ENCODE results near the gene SPATA33. TPM values are rescaled to one million over a fixed set of nuclear protein-coding genes. Genes with fewer than 3 reads are reported as not detected.

The SPATA33 gene
- total and polyA plus RNA-seq, 2 experiments from 2014 or later: 4.4 to 16.8 TPM

DNA sequence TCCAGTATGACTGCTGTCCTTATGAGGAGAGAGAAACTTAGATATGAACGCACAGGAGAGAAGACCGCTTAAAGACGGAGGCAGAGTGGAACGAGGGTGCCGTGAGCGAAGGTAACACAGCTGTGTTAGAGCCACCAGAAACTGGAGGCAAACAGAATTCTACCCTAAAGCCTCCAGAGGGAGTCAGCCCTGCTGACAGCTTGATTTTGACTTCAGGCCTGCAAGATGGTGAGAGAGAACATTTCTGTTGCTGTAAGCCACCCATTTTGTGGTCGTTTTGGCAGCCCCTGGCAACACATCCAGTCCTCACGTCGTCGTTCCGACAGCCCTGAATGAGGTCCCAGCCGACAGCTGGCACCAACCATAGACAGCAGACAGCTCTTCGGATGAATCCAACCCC lies 46.6 kb downstream of the SPATA33 start:
- H3K27me3 ChIP-seq: no peaks in the 10 kb centered on the region
- peaks cover 10% of the 10 kb centered on the region for H3K4me1 ChIP-seq (ENCODE audit: insufficient read depth)
- no peak overlapping the region for H3K27ac ChIP-seq
- H3K79me2 ChIP-seq: no peaks in the 10 kb centered on the region
- 87% methylated on average over 13 of the region's 13 CpGs for WGBS (ENCODE audit: low lambda C conversion rate, missing lambda C conversion rate)
- peaks cover 7% of the 10 kb centered on the region for H4K20me1 ChIP-seq (ENCODE audit: insufficient read depth, poor library complexity, severe bottlenecking)
- no peak overlapping the region for H3K4me3 ChIP-seq
- no peaks in the 10 kb centered on the region for H3K9me2 ChIP-seq (replicated peaks; ENCODE audit: insufficient read depth)
- TF ChIP-seq EZH2phosphoT487 (IDR thresholded peaks at IDR 0.05; ENCODE audit: low read depth, severe bottlenecking, unreplicated experiment): no peak
- no peaks in the 10 kb centered on the region for H3K9me3 ChIP-seq (ENCODE audit: low read depth)
- no peaks in the 10 kb centered on the region for H3K36me3 ChIP-seq (replicated peaks; ENCODE audit: insufficient read depth, low read depth)
- no peak for DNase-seq (ENCODE audit: low spot score)
- H2AFZ ChIP-seq: no peak overlapping the region
- H3K4me2 ChIP-seq: no peak overlapping the region

DNA sequence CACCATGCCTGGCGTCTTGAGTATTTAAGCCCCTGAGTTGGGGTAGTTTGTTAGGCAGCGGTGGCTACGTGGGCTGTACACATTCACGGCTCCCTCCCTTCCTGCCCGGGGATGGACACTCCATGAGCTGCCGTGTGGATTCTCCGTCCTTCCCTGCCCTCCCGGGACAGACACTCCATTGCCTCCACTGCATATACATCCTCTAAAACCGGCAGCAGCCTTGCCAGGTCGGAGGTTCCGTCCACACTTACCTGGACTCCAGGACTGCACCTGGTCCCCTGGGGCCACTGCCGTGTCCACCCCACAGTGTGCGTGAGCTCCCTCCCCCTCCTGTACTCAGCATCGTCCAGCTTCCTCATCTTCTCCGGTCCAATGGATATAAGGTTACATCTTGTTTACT lies 47.4 kb downstream of the SPATA33 start:
- H3K4me1 ChIP-seq (ENCODE audit: insufficient read depth): peaks cover 5% of the 10 kb centered on the region
- no peaks in the 10 kb centered on the region for H3K9me3 ChIP-seq (ENCODE audit: low read depth)
- H4K20me1 ChIP-seq (ENCODE audit: insufficient read depth, poor library complexity, severe bottlenecking): no peaks in the 10 kb centered on the region
- no peak overlapping the region for H2AFZ ChIP-seq
- no peaks in the 10 kb centered on the region for H3K79me2 ChIP-seq
- WGBS (ENCODE audit: low lambda C conversion rate, missing lambda C conversion rate): 94% methylated on average over 15 of the region's 15 CpGs
- no peak for TF ChIP-seq CTCF (IDR thresholded peaks at IDR 0.05; ENCODE audit: poor library complexity)
- TF ChIP-seq EZH2phosphoT487 (IDR thresholded peaks at IDR 0.05; ENCODE audit: low read depth, severe bottlenecking, unreplicated experiment): no peak
- TF ChIP-seq EZH2 (IDR thresholded peaks at IDR 0.05; ENCODE audit: borderline replicate concordance): no peak
- no peaks in the 10 kb centered on the region for H3K36me3 ChIP-seq (replicated peaks; ENCODE audit: insufficient read depth, low read depth)
- no peaks in the 10 kb centered on the region for H3K27me3 ChIP-seq
- no peak overlapping the region for H3K27ac ChIP-seq
- no peaks in the 10 kb centered on the region for H3K9me2 ChIP-seq (replicated peaks; ENCODE audit: insufficient read depth)
- H3K4me3 ChIP-seq: no peak overlapping the region
- no peak overlapping the region for H3K4me2 ChIP-seq
- no peak for DNase-seq (ENCODE audit: low spot score)

- Histone ChIP-seq H4K20me1 (ENCODE audit: insufficient read depth, poor library complexity, severe bottlenecking) (no peaks in the 10 kb centered on the region), H3K9me2 (replicated peaks; ENCODE audit: insufficient read depth) (no peaks in the 10 kb centered on the region), H3K9me3 (ENCODE audit: low read depth) (no peaks in the 10 kb centered on the region), H3K79me2 (no peaks in the 10 kb centered on the region), H3K27ac (no peak overlapping the region), H3K4me3 (no peak overlapping the region), H3K36me3 (replicated peaks; ENCODE audit: insufficient read depth, low read depth) (no peaks in the 10 kb centered on the region), H2AFZ (no peak overlapping the region), H3K4me2 (no peak overlapping the region), H3K27me3 (no peaks in the 10 kb centered on the region), H3K4me1 (ENCODE audit: insufficient read depth) (no peaks in the 10 kb centered on the region)
- WGBS (ENCODE audit: low lambda C conversion rate, missing lambda C conversion rate): 91% methylated on average over 13 of the region's 14 CpGs
- TF ChIP-seq EZH2 (IDR thresholded peaks at IDR 0.05; ENCODE audit: borderline replicate concordance) (no peak), CTCF (IDR thresholded peaks at IDR 0.05; ENCODE audit: poor library complexity) (no peak), EZH2phosphoT487 (IDR thresholded peaks at IDR 0.05; ENCODE audit: low read depth, severe bottlenecking, unreplicated experiment) (no peak)
- no peak for DNase-seq (ENCODE audit: low spot score)
Measured at GRCh38 chr16:89706518-89707260, 49.1 kb downstream of the SPATA33 start.

DNA sequence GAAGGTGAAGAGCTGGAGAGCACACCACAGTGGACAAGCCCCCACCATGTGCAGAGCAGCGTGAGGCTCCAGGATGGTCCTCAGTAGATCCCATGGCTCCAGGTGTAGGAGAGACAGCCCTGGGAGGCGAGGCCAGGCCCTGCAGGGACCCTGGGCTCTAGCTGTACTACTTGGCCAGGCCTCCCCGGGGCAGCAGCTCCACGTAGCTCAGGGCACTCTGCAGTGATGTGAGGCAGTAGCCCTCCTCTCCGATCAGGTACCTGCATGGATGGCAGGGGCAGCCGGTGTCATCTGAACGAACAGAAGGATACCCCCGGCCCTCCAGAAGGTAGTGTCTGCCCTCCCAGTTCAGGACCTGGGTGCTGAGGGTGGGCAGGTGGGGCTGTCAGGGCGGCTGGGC lies 50.1 kb downstream of the SPATA33 start:
- H3K36me3 ChIP-seq (replicated peaks; ENCODE audit: insufficient read depth, low read depth): no peaks in the 10 kb centered on the region
- TF ChIP-seq EZH2phosphoT487 (IDR thresholded peaks at IDR 0.05; ENCODE audit: low read depth, severe bottlenecking, unreplicated experiment) (no peak), EZH2 (IDR thresholded peaks at IDR 0.05; ENCODE audit: borderline replicate concordance) (no peak), CTCF (IDR thresholded peaks at IDR 0.05; ENCODE audit: poor library complexity) (no peak)
- no peak for DNase-seq (ENCODE audit: low spot score)
- H4K20me1 ChIP-seq (ENCODE audit: insufficient read depth, poor library complexity, severe bottlenecking): no peaks in the 10 kb centered on the region
- no peak overlapping the region for H3K4me2 ChIP-seq
- no peak overlapping the region for H2AFZ ChIP-seq
- no peaks in the 10 kb centered on the region for H3K9me2 ChIP-seq (replicated peaks; ENCODE audit: insufficient read depth)
- no peaks in the 10 kb centered on the region for H3K79me2 ChIP-seq
- 90% methylated on average over 9 of the region's 9 CpGs for WGBS (ENCODE audit: low lambda C conversion rate, missing lambda C conversion rate)
- no peak overlapping the region for H3K27ac ChIP-seq
- peaks cover 4% of the 10 kb centered on the region for H3K4me1 ChIP-seq (ENCODE audit: insufficient read depth)
- no peak overlapping the region for H3K4me3 ChIP-seq
- H3K27me3 ChIP-seq: no peaks in the 10 kb centered on the region
- H3K9me3 ChIP-seq (ENCODE audit: low read depth): no peaks in the 10 kb centered on the region

Measured in hepatocyte (in vitro differentiated cells).